GM23338 (cell line): ENCODE results near the gene CDK5RAP2. TPM values are rescaled to one million over a fixed set of nuclear protein-coding genes. Genes with fewer than 3 reads are reported as not detected.

Experiments
- ATAC-seq: fragments of 200-7000 bp; cut with Tn5 transposase; 3 replicates; pipeline ENCODE4 v1.9.1; 2020
- DNase-seq: peaks from one replicate; pipeline ENCODE4 v3.0.0-alpha.2; 2015; ENCODE audit warnings: low spot score
- H2AFZ ChIP-seq: fragments of 200-600 bp; sonication (generic); 2 replicates; pipeline ENCODE4 v1.8.0; 2016; ENCODE audit warnings: antibody characterized with exemption, mild to moderate bottlenecking, moderate library complexity
- H3F3A ChIP-seq: fragments of 200-600 bp; sonication (generic); replicated peaks from 2 replicates; pipeline ENCODE4 v1.8.0; 2017; ENCODE audit warnings: antibody characterized with exemption, mixed run types, low read depth
- H3K27ac ChIP-seq: fragments of 200-600 bp; sonication (generic); 2 replicates; pipeline ENCODE4 v1.6.1; 2016; ENCODE audit warnings: low read depth
- H3K27me3 ChIP-seq: fragments of 200-600 bp; sonication (generic); 2 replicates; pipeline ENCODE4 v1.8.0; 2016; ENCODE audit warnings: mild to moderate bottlenecking, mixed run types, moderate library complexity; ENCODE audit not compliant: insufficient read depth
- H3K36me3 ChIP-seq: fragments of 200-600 bp; sonication (generic); 2 replicates; pipeline ENCODE4 v1.8.0; 2016; ENCODE audit warnings: mild to moderate bottlenecking; ENCODE audit not compliant: insufficient read depth
- H3K4me1 ChIP-seq: fragments of 200-600 bp; sonication (generic); 2 replicates; pipeline ENCODE4 v1.8.0; 2016; ENCODE audit warnings: mild to moderate bottlenecking, moderate library complexity; ENCODE audit not compliant: insufficient read depth
- H3K4me2 ChIP-seq: fragments of 200-600 bp; sonication (generic); 2 replicates; pipeline ENCODE4 v1.7.1; 2017; ENCODE audit warnings: mixed run types
- H3K4me3 ChIP-seq: fragments of 200-600 bp; sonication (generic); 2 replicates; pipeline ENCODE4 v1.6.1; 2016; ENCODE audit warnings: mixed run types
- H3K79me2 ChIP-seq: fragments of 200-600 bp; sonication (generic); replicated peaks from 2 replicates; pipeline ENCODE4 v1.8.0; 2017; ENCODE audit warnings: mild to moderate bottlenecking; ENCODE audit not compliant: insufficient read depth
- H3K9me2 ChIP-seq: fragments of 200-600 bp; sonication (generic); 2 replicates; pipeline ENCODE4 v1.8.0; 2017; ENCODE audit not compliant: insufficient read depth
- H4K20me1 ChIP-seq: fragments of 200-600 bp; sonication (generic); replicated peaks from 2 replicates; pipeline ENCODE4 v1.8.0; 2017; ENCODE audit warnings: mild to moderate bottlenecking; ENCODE audit not compliant: insufficient read depth
- H3K27ac Mint-ChIP-seq: 2 replicates; pipeline ENCODE4 v1.8.0; 2020; ENCODE audit warnings: inconsistent platforms, mild to moderate bottlenecking, moderate library complexity, mixed read lengths
- H3K27me3 Mint-ChIP-seq: 3 replicates; pipeline ENCODE4 v1.8.0; 2022; ENCODE audit warnings: low read depth, mild to moderate bottlenecking, moderate library complexity, mixed read lengths, inconsistent platforms; ENCODE audit not compliant: insufficient read depth, poor library complexity
- H3K36me3 Mint-ChIP-seq: 3 replicates; pipeline ENCODE4 v1.8.0; 2021; ENCODE audit warnings: low read depth, mild to moderate bottlenecking, inconsistent platforms, moderate library complexity, mixed read lengths
- H3K4me1 Mint-ChIP-seq: 3 replicates; pipeline ENCODE4 v1.8.0; 2020; ENCODE audit warnings: mild to moderate bottlenecking, inconsistent platforms, mixed read lengths
- H3K4me3 Mint-ChIP-seq: 3 replicates; pipeline ENCODE4 v1.8.0; 2021; ENCODE audit warnings: moderate library complexity, mild to moderate bottlenecking, inconsistent platforms, mixed read lengths
- H3K9me3 Mint-ChIP-seq: 3 replicates; pipeline ENCODE4 v1.8.0; 2020; ENCODE audit warnings: moderate library complexity, mild to moderate bottlenecking, inconsistent platforms, mixed read lengths
- CREB1 ChIP-seq: fragments of 250-450 bp; sonication (Bioruptor Pico); IDR thresholded peaks from 2 replicates; pipeline ENCODE4 v1.5.0; 2020; ENCODE audit warnings: low read depth, mild to moderate bottlenecking, moderate library complexity
- ETS1 ChIP-seq: IDR thresholded peaks from 2 replicates; pipeline ENCODE4 v1.6.1; 2016; ENCODE audit warnings: antibody characterized with exemption
- EZH2 ChIP-seq: fragments of 200-600 bp; sonication (generic); IDR thresholded peaks from one replicate; pipeline ENCODE4 v1.8.0; 2017; ENCODE audit warnings: antibody characterized with exemption, mild to moderate bottlenecking, low read depth; ENCODE audit not compliant: unreplicated experiment
- EZH2phosphoT487 ChIP-seq: fragments of 200-600 bp; sonication (generic); IDR thresholded peaks from one replicate; pipeline ENCODE4 v1.8.1; 2018; ENCODE audit warnings: antibody characterized with exemption; ENCODE audit not compliant: unreplicated experiment
- JUNB ChIP-seq: IDR thresholded peaks from one replicate; pipeline ENCODE4 v1.6.1; 2016; ENCODE audit warnings: antibody characterized with exemption; ENCODE audit not compliant: unreplicated experiment
- NANOG ChIP-seq: IDR thresholded peaks from 2 replicates; pipeline ENCODE4 v1.6.1; 2016; ENCODE audit warnings: antibody characterized with exemption, borderline replicate concordance
- POLR2AphosphoS5 ChIP-seq: IDR thresholded peaks from 2 replicates; pipeline ENCODE4 v1.6.1; 2016; ENCODE audit warnings: antibody characterized with exemption, low read depth
- STAT1 ChIP-seq: IDR thresholded peaks from one replicate; pipeline ENCODE4 v1.6.1; 2016; ENCODE audit warnings: antibody characterized with exemption; ENCODE audit not compliant: unreplicated experiment
- ZNF114 ChIP-seq: fragments of 250-450 bp; sonication (Bioruptor Pico); IDR thresholded peaks from 2 replicates; pipeline ENCODE4 v1.5.0; 2020; ENCODE audit warnings: mild to moderate bottlenecking, moderate library complexity
- ZNF331 ChIP-seq: fragments of 250-450 bp; sonication (Bioruptor Pico); IDR thresholded peaks from 2 replicates; pipeline ENCODE4 v1.5.0; 2020; ENCODE audit warnings: low read depth, mild to moderate bottlenecking, moderate library complexity
- polyA plus RNA-seq: library from polyadenylated mRNA; unstranded; fragments of >200 nt; fragmentation: Nextera tagmentation; extraction: Ambion mirVana; gene quantifications from 2 replicates; pipeline ENCODE4 v1.2.1, GENCODE V29; 2016
- total RNA-seq: library from RNA; depleted of rRNA; stranded (reverse); fragments of >200 nt; shearing (Covaris generic); gene quantifications from 2 replicates; pipeline ENCODE4 v1.2.3, GENCODE V29; 2014
- TF ChIP-seq, protein P1 (sequence below), 2 experiments: fragments of 200-600 bp in 1 of 2; sonication (generic) in 1 of 2; conservative IDR thresholded peaks; 2 replicates each; pipeline versions ENCODE4 v1.5.1 to v1.6.1; 2016 to 2017; ENCODE audit warnings: antibody characterized with exemption in 2 of 2, low read depth in 2 of 2, mild to moderate bottlenecking in 2 of 2, moderate library complexity in 1 of 2
- TF ChIP-seq, protein P2 (sequence below): IDR thresholded peaks from one replicate; pipeline ENCODE4 v1.6.1; 2018; ENCODE audit warnings: antibody characterized with exemption; ENCODE audit not compliant: unreplicated experiment

The CDK5RAP2 gene
- total and polyA plus RNA-seq, 2 experiments from 2014 or later = 50.7 to 65.7 TPM

GRCh38 chr9:120609636-120610035, 29.7 kb upstream of the CDK5RAP2 start:
- H3K27me3 ChIP-seq = no peaks in the 10 kb centered on the region
- no peaks in the 10 kb centered on the region for H3K4me1 ChIP-seq
- Mint-ChIP-seq H3K27me3 (peaks cover 3% of the 10 kb centered on the region), H3K36me3 (no peaks in the 10 kb centered on the region), H3K4me3 (no peak overlapping the region), H3K27ac (no peak overlapping the region), H3K4me1 (no peaks in the 10 kb centered on the region), H3K9me3 (no peaks in the 10 kb centered on the region)
- no peaks in the 10 kb centered on the region for H4K20me1 ChIP-seq
- no peaks in the 10 kb centered on the region for H3F3A ChIP-seq
- no peak overlapping the region for H3K27ac ChIP-seq
- no peaks in the 10 kb centered on the region for H3K9me2 ChIP-seq
- H2AFZ ChIP-seq = no peak overlapping the region
- no peaks in the 10 kb centered on the region for H3K79me2 ChIP-seq
- TF ChIP-seq STAT1 (no peak), ETS1 (no peak), CREB1 (CRISPR knock-in tag) (no peak), EZH2phosphoT487 (no peak), POLR2AphosphoS5 (no peak), JUNB (no peak), EZH2 (no peak), ZNF331 (CRISPR knock-in tag) (no peak)
- TF ChIP-seq, protein P1, sequence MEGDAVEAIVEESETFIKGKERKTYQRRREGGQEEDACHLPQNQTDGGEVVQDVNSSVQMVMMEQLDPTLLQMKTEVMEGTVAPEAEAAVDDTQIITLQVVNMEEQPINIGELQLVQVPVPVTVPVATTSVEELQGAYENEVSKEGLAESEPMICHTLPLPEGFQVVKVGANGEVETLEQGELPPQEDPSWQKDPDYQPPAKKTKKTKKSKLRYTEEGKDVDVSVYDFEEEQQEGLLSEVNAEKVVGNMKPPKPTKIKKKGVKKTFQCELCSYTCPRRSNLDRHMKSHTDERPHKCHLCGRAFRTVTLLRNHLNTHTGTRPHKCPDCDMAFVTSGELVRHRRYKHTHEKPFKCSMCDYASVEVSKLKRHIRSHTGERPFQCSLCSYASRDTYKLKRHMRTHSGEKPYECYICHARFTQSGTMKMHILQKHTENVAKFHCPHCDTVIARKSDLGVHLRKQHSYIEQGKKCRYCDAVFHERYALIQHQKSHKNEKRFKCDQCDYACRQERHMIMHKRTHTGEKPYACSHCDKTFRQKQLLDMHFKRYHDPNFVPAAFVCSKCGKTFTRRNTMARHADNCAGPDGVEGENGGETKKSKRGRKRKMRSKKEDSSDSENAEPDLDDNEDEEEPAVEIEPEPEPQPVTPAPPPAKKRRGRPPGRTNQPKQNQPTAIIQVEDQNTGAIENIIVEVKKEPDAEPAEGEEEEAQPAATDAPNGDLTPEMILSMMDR (conservative IDR thresholded peaks at IDR 0.05; ENCODE audit: low read depth in 2 of 2) = no peak
- TF ChIP-seq, protein P2, sequence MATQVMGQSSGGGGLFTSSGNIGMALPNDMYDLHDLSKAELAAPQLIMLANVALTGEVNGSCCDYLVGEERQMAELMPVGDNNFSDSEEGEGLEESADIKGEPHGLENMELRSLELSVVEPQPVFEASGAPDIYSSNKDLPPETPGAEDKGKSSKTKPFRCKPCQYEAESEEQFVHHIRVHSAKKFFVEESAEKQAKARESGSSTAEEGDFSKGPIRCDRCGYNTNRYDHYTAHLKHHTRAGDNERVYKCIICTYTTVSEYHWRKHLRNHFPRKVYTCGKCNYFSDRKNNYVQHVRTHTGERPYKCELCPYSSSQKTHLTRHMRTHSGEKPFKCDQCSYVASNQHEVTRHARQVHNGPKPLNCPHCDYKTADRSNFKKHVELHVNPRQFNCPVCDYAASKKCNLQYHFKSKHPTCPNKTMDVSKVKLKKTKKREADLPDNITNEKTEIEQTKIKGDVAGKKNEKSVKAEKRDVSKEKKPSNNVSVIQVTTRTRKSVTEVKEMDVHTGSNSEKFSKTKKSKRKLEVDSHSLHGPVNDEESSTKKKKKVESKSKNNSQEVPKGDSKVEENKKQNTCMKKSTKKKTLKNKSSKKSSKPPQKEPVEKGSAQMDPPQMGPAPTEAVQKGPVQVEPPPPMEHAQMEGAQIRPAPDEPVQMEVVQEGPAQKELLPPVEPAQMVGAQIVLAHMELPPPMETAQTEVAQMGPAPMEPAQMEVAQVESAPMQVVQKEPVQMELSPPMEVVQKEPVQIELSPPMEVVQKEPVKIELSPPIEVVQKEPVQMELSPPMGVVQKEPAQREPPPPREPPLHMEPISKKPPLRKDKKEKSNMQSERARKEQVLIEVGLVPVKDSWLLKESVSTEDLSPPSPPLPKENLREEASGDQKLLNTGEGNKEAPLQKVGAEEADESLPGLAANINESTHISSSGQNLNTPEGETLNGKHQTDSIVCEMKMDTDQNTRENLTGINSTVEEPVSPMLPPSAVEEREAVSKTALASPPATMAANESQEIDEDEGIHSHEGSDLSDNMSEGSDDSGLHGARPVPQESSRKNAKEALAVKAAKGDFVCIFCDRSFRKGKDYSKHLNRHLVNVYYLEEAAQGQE = no peak
- H3K4me2 ChIP-seq = no peak overlapping the region
- H3K4me3 ChIP-seq = no peak overlapping the region
- no peak for DNase-seq
- no peaks in the 10 kb centered on the region for H3K36me3 ChIP-seq
- no peak for ATAC-seq

GRCh38 chr9:120608421-120608820, 28.5 kb upstream of the CDK5RAP2 start:
- no peak overlapping the region for H3K4me3 Mint-ChIP-seq
- H3K36me3 Mint-ChIP-seq = no peaks in the 10 kb centered on the region
- H3K27me3 ChIP-seq = no peaks in the 10 kb centered on the region
- no peaks in the 10 kb centered on the region for H3K9me3 Mint-ChIP-seq
- H2AFZ ChIP-seq = no peak overlapping the region
- H3K36me3 ChIP-seq = no peaks in the 10 kb centered on the region
- H3K4me3 ChIP-seq = no peak overlapping the region
- TF ChIP-seq STAT1 (no peak), NANOG (no peak), ZNF114 (no peak)
- TF ChIP-seq, protein P1 (conservative IDR thresholded peaks at IDR 0.05; ENCODE audit: low read depth in 2 of 2) = no peak
- no peak overlapping the region for H3K4me2 ChIP-seq
- H3K9me2 ChIP-seq = no peaks in the 10 kb centered on the region
- H3K27ac Mint-ChIP-seq = no peak overlapping the region
- no peak overlapping the region for H3K27ac ChIP-seq
- no peaks in the 10 kb centered on the region for H3K4me1 Mint-ChIP-seq
- H3K27me3 Mint-ChIP-seq = peaks cover 3% of the 10 kb centered on the region
- no peaks in the 10 kb centered on the region for H3K79me2 ChIP-seq
- no peaks in the 10 kb centered on the region for H3F3A ChIP-seq
- no peaks in the 10 kb centered on the region for H3K4me1 ChIP-seq
- DNase-seq = no peak
- no peaks in the 10 kb centered on the region for H4K20me1 ChIP-seq
- no peak for ATAC-seq
